ENCODE data around the gene SLC4A8.
"Not testable (repeated sequence)": the region's sequence is repeated elsewhere in the genome, so short reads cannot be mapped to it uniquely, and the experiment has no call there.

SLC4A8 gene

GRCh38 chr12:51430196-51430895, 5.7 kb downstream of the SLC4A8 start:
- no peak for DNase-seq

GRCh38 chr12:51432921-51433320, 8.3 kb downstream of the SLC4A8 start:
- no peak for DNase-seq

GRCh38 chr12:51434305-51434704, 9.7 kb downstream of the SLC4A8 start:
- no peak for DNase-seq

GRCh38 chr12:51437431-51437830, 12.8 kb downstream of the SLC4A8 start:
- no peak for DNase-seq

GRCh38 chr12:51439330-51439729, 14.7 kb downstream of the SLC4A8 start:
- no peak for DNase-seq

- DNase-seq, result no peak
Observed at GRCh38 chr12:51441583-51441982, 17.0 kb downstream of the SLC4A8 start.

- DNase-seq, result no peak
Observed at GRCh38 chr12:51442324-51442723, 17.7 kb downstream of the SLC4A8 start.

- no peak for DNase-seq
Observed at GRCh38 chr12:51443573-51443972, 18.9 kb downstream of the SLC4A8 start.

- no peak for DNase-seq
Observed at GRCh38 chr12:51448618-51449256, 24.1 kb downstream of the SLC4A8 start.

- DNase-seq, result no peak
Observed at GRCh38 chr12:51449580-51450246, 25.1 kb downstream of the SLC4A8 start.

GRCh38 chr12:51450333-51450732, 25.7 kb downstream of the SLC4A8 start:
- DNase-seq, result no peak

- DNase-seq, result no peak
Observed at GRCh38 chr12:51450806-51451205, 26.2 kb downstream of the SLC4A8 start.

- not testable (repeated sequence) for DNase-seq
Observed at GRCh38 chr12:51454016-51454415, 29.4 kb downstream of the SLC4A8 start.

GRCh38 chr12:51455050-51455449, 30.4 kb downstream of the SLC4A8 start:
- not testable (repeated sequence) for DNase-seq

- no peak for DNase-seq
Observed at GRCh38 chr12:51458635-51459034, 34.0 kb downstream of the SLC4A8 start.

GRCh38 chr12:51460519-51460918, 35.9 kb downstream of the SLC4A8 start:
- no peak for DNase-seq

GRCh38 chr12:51465491-51465890, 40.9 kb downstream of the SLC4A8 start:
- DNase-seq, result no peak

GRCh38 chr12:51470116-51470515, 45.5 kb downstream of the SLC4A8 start:
- DNase-seq, result no peak

- no peak for DNase-seq
Observed at GRCh38 chr12:51471111-51471864, 46.7 kb downstream of the SLC4A8 start.

- no peak for DNase-seq
Observed at GRCh38 chr12:51472984-51473383, 48.4 kb downstream of the SLC4A8 start.

GRCh38 chr12:51473947-51474346, 49.3 kb downstream of the SLC4A8 start:
- no peak for DNase-seq

- no peak for DNase-seq
Observed at GRCh38 chr12:51475543-51475942, 50.9 kb downstream of the SLC4A8 start.

- DNase-seq, result no peak
Observed at GRCh38 chr12:51480978-51481377, 56.3 kb downstream of the SLC4A8 start.

Data from CD4-positive, alpha-beta T cell treated with Interleukin-1 beta for 1 hour (primary cell).